ENCODE measurements around the gene NIM1K. TPM values are rescaled to one million over a fixed set of nuclear protein-coding genes. Genes with fewer than 3 reads are reported as not detected.

NIM1K gene
- total RNA-seq, 1 donor from 2014 or later = 0.51 TPM

- CTCF ChIA-PET = no interaction called here
- TF ChIP-seq, protein P1, sequence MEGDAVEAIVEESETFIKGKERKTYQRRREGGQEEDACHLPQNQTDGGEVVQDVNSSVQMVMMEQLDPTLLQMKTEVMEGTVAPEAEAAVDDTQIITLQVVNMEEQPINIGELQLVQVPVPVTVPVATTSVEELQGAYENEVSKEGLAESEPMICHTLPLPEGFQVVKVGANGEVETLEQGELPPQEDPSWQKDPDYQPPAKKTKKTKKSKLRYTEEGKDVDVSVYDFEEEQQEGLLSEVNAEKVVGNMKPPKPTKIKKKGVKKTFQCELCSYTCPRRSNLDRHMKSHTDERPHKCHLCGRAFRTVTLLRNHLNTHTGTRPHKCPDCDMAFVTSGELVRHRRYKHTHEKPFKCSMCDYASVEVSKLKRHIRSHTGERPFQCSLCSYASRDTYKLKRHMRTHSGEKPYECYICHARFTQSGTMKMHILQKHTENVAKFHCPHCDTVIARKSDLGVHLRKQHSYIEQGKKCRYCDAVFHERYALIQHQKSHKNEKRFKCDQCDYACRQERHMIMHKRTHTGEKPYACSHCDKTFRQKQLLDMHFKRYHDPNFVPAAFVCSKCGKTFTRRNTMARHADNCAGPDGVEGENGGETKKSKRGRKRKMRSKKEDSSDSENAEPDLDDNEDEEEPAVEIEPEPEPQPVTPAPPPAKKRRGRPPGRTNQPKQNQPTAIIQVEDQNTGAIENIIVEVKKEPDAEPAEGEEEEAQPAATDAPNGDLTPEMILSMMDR (IDR thresholded peaks at IDR 0.05) = no peak
- DNase-seq (no peak), ATAC-seq (ENCODE audit: low read depth) (no peak)
- Mint-ChIP-seq H3K27ac (no peak overlapping the region), H3K4me3 (no peak overlapping the region), H3K36me3 (ENCODE audit: low read depth) (no peaks in the 10 kb centered on the region), H3K27me3 (no peaks in the 10 kb centered on the region), H3K9me3 (no peaks in the 10 kb centered on the region), H3K4me1 (no peaks in the 10 kb centered on the region)
- intact Hi-C loops (cut with micrococcal nuclease) = no loop called here
- POLR2A ChIA-PET = no interaction called here
Measured at GRCh38 chr5:43279548-43280274, 87.7 kb downstream of the NIM1K start.

DNA sequence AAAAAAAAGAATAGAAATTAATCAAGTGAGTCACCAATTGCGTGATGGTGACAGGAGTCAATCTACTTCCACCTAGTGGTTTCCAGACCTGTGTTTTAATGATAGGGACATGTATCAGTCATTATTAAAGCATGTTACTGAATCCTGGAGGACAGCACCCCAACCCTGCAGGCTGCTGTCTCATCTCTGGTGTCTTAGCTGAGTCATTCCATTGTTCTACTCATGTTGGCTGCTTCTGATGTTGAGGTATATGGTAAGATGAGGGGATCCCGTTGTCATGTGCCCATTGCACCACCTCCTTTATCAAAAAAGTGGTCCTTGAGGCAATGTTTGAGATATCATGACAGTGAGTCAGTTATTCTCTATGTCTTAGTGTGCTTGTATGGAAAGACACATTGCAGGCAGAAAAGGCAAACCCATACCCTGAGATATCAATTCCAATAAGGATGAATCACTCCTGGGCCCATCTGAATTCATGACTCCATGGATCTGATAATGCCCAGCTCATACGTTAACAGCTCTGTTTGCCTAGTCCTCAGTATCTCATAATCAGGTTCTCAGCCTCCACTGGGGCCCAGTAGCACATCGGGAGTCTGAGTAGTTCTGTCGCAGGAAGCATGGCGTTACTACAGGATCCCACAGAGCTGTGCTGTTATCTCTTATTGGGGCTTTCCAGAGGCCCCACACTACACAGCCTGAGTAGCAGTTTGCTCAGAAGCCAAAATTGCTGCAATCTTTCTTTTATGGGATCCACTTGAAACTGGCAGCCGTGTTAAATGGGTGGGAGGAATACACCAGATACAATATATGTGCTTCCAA is 90.0 kb downstream of the NIM1K start:
- CTCF ChIA-PET = no interaction called here
- POLR2A ChIA-PET = no interaction called here
- intact Hi-C loops (cut with micrococcal nuclease) = no loop called here
- Mint-ChIP-seq H3K4me1 (no peaks in the 10 kb centered on the region), H3K27me3 (no peaks in the 10 kb centered on the region), H3K4me3 (no peak overlapping the region), H3K27ac (no peak overlapping the region), H3K9me3 (no peaks in the 10 kb centered on the region), H3K36me3 (ENCODE audit: low read depth) (peaks cover 9% of the 10 kb centered on the region)
- no peak for DNase-seq
- TF ChIP-seq, protein P1 (IDR thresholded peaks at IDR 0.05) = no peak
- no peak for ATAC-seq (ENCODE audit: low read depth)

- no peaks in the 10 kb centered on the region for H3K27me3 Mint-ChIP-seq
- H3K9me3 Mint-ChIP-seq = no peaks in the 10 kb centered on the region
- DNase-seq (no peak), ATAC-seq (ENCODE audit: low read depth) (no peak)
- CTCF ChIA-PET = no interaction called here
- no peak overlapping the region for H3K27ac Mint-ChIP-seq
- peaks cover 51% of the 10 kb centered on the region for H3K36me3 Mint-ChIP-seq (ENCODE audit: low read depth)
- no peak overlapping the region for H3K4me3 Mint-ChIP-seq
- intact Hi-C loops (cut with micrococcal nuclease) = no loop called here
- H3K4me1 Mint-ChIP-seq = no peaks in the 10 kb centered on the region
- POLR2A ChIA-PET = no interaction called here
- TF ChIP-seq, protein P1 (IDR thresholded peaks at IDR 0.05) = no peak
Measured at GRCh38 chr5:43286623-43287022, 94.6 kb downstream of the NIM1K start.

DNA sequence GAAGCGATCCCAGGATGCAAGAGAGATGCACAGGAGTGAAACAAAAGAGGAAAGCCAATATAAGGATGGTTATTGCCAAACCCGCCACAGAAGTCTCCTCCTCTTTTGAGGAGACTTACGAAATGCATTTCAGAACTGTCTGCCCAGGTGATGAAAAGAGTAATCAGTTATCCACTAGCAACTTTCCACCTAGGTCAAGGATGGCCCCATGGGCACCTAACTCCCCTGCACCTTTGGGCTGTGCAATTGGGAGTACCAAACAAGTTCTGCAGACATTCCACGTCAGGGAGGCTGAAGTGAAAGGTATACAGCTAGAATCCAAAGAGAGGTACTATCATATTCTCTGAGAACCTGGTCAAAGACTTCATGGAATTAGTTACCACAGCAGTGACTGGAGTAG is 95.5 kb downstream of the NIM1K start:
- CTCF ChIA-PET = no interaction called here
- no peaks in the 10 kb centered on the region for H3K4me1 Mint-ChIP-seq

More for the DNA sequence above, 95.5 kb downstream of the NIM1K start:
- H3K9me3 Mint-ChIP-seq = no peaks in the 10 kb centered on the region
- intact Hi-C loops (cut with micrococcal nuclease) = no loop called here
- POLR2A ChIA-PET = no interaction called here
- TF ChIP-seq, protein P1 (IDR thresholded peaks at IDR 0.05) = no peak
- no peaks in the 10 kb centered on the region for H3K27me3 Mint-ChIP-seq
- no peak for DNase-seq
- H3K4me3 Mint-ChIP-seq = no peak overlapping the region
- peaks cover 59% of the 10 kb centered on the region for H3K36me3 Mint-ChIP-seq (ENCODE audit: low read depth)
- ATAC-seq (ENCODE audit: low read depth) = no peak
- H3K27ac Mint-ChIP-seq = no peak overlapping the region
